Vagina (tissue), 2 donors: ENCODE measurements around the gene THUMPD1.

Experiments used
- CTCF ChIP-seq, 3 experiments: fragments of 450-650 bp in 2 of 3; fragments of 200-600 bp in 1 of 3; sonication (generic) in 1 of 3; IDR thresholded peaks; one replicate each; pipeline ENCODE4 v1.5.1; 2017 to 2019; ENCODE audit warnings: antibody characterized with exemption in 3 of 3, mild to moderate bottlenecking in 2 of 3, moderate library complexity in 2 of 3
- POLR2A ChIP-seq, 2 donors: fragments of 450-650 bp; IDR thresholded peaks; one replicate each; pipeline ENCODE4 v1.6.1; 2017; ENCODE audit warnings: antibody characterized with exemption in 2 of 2, mild to moderate bottlenecking in 2 of 2, moderate library complexity in 2 of 2
- POLR2AphosphoS5 ChIP-seq, 2 donors: sonication (generic); formaldehyde crosslinking; IDR thresholded peaks; one replicate each; pipeline ENCODE4 v1.9.0; 2017; ENCODE audit warnings: antibody characterized with exemption in 2 of 2, mild to moderate bottlenecking in 2 of 2, low read depth in 1 of 2; ENCODE audit not compliant: insufficient read depth in 1 of 2

DNA sequence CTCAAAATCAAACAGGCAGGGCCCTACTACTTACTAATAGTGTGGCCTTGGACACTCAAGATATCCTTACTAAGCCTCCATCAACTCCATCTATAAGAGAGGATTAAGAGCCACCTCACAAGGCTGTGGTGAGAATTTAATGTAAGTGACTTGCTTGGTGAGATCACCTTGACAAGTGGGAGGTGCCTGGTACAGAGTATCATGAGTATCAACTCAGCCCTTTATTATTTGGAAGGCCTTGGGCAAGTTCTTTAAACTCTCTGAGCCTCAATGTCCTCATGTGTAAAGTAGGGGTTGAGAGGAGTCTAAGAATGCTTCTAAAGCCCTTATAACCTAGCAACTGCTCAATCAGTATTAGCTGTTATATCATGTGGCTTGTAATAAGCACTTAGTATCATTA lies 15.0 kb downstream of the THUMPD1 start:
- TF ChIP-seq POLR2A (IDR thresholded peaks at IDR 0.05) (no peak), CTCF (IDR thresholded peaks at IDR 0.05) (no peak), POLR2AphosphoS5 (IDR thresholded peaks at IDR 0.05; ENCODE audit: insufficient read depth in 1 of 2, low read depth in 1 of 2) (no peak)
